GM18870 (cell line): ENCODE data around the gene BRSK2.
"Not testable (repeated sequence)": the region's sequence is repeated elsewhere in the genome, so short reads cannot be mapped to it uniquely, and the experiment has no call there.

ENCODE experiments used
- ATAC-seq: cut with Tn5 transposase; IDR thresholded peaks from one replicate; pipeline ENCODE4 v1.9.1; 2021; ENCODE audit warnings: moderate library complexity; ENCODE audit not compliant: unreplicated experiment

BRSK2 gene

DNA sequence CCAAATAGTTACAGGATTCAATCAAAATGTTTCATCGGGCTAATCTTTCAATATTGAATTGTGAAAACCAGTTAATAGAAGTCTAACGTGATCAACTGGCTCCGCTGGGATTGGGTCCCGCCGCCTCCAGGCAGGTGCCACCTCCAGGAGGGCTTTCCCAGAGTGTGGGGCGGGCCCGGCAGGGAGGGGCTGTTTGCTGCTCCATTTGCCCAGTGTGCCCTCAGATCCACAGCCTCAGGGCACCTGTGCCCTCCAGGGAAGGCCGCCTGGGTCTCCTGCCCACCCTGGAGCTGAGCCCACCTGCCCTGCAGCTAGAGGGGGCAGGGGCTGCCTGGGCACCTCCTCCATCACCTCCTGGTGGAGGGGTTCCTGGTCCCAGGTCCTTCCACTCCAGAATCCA is 17.9 kb downstream of the BRSK2 start:
- no peak for ATAC-seq

DNA sequence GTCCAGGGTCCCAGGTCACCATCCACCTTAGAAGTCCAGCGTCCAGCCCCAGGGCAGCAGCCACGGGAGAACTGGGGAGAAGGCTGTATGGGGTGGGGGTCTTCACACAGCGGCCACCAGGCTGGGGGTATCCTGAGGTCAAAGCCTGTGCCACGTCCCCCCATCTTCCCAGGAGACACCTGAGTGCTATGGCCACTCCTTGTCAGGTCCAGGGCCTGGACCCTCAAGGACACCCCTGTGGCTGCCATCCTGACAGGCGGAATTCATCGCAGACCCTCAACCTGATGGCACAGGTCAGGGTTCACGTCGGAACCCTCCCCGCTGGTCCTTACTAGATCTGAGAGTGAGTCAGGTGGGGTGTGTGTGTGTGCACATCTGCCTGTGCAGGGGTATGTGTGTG is 18.6 kb downstream of the BRSK2 start:
- ATAC-seq, result no peak

DNA sequence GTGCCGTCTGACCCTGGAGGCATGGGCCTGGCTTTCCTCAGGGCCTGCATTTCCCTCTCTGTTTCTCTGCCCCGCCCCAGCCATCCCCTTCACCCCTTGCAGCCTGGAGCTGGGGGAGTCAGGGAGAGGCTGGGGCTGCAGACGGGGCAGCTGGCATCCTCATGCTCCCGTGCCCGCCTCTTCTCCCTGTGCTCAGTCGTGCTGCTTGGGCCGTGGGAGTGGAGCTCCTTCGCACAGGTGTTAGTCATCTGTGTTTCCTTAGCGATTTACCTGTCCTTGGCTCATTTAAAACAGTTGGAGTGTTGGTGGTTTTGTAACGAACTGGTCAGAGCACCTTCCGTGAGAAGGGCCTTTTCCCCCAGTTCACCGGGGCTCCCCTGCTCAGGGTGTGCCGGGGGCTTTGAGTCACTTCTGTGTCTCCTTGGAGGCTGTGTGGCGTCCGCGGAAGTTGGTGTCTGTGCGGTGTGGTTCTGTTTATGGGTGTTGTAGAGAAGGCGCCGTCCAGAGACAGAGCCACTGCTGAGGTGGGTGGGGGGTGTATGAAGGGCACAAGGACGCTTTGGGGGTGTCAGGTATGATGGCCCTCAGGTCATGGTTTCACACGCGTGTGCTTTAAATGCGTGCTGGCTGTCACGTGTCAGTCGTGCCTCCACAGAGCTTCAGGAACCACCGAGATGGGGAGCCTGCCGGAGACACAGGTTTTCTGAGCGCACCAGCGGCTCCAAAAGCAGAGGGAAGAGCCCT is 19.5 kb downstream of the BRSK2 start:
- no peak for ATAC-seq

DNA sequence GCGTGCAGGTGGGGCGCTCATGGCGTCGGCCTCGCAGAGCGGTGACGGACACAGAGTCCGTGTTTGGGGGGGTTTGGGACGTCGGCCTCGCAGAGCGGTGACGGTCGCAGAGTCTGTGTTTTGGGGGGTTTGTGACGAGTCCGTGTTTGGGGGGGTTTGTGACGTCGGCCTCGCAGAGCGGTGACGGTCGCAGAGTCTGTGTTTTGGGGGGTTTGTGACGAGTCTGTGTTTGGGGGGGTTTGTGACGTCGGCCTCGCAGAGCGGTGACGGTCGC is 20.1 kb downstream of the BRSK2 start:
- not testable (repeated sequence) for ATAC-seq

DNA sequence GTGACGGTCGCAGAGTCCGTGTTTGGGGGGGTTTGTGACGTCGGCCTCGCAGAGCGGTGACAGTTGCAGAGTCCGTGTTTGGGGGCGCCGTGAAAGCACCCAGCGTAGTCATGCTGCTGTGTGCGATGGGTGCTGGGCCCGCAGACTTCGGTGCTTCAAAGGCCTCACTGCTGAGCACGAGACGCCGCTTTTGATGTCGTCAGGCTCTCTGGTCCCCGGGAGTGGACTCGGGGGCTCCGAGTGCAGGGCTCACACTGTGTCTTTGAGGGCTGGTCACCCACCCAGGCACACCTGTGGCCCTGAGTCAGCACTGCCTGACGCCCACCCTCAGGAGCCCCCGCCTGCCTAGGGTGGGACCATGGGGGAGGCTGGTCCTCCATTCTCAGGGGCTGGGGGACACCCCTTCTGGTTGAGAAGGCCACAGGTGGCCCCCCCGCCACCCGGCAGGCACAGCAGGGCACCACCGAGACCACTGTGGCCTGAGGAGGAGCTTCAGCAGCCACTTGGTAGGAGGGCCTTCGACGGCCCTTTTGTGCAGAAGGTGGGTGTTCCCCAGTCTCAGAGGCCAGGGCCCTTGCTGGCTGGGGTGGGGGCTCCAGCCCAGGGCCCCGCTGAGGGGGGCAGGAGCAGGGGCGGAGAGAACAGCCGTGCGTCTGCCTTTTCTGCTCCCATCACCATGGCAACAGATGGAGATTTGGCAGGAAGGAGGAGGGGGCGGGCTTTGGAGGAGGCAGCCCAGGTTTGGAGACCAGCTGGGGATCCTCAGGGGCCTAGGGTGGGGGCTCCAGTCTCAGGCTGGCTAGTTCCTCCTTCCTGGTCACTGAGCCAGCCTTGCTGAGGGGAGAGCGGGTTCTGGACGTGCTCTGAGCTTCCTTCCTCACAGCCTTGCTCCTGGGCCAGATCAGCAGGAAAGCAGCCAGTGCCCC is 20.9 kb downstream of the BRSK2 start:
- no peak for ATAC-seq

DNA sequence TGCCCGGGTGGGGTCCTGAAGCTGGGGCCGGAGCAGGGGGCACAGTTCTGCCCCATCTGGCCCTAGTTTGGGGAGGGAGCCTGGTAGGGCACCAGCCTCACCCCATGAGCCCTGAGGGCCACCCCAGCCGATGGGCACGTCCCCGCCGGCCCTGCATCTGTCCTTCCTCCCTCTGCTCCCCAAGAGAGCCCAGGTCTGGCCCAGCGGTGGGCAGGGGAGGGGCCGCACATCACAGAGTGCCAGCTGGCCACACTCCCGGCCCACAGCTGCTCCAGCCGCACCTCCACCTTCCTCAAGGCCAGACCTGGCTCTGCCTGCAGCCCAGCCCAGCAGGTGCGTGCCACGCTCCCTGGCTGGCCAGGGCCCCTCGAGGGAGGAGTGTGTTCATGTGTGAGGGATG is 21.6 kb downstream of the BRSK2 start:
- ATAC-seq, result no peak

DNA sequence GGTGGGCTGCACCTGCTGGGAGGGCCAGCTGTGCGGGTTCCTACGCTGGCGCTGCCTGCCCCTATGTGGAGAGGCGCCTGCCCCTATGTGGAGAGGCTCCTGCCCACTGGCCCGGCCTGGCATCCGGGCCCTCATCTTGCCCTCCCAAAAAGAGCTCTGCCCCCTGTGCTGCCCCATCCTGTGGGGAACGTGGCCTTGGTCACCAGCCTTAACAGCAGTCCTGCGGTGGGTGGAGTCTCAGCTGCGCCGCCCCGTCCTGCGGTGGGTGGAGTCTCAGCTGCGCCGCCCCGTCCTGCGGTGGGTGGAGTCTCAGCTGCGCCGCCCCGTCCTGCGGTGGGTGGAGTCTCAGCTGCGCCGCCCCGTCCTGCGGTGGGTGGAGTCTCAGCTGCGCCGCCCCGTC is 22.0 kb downstream of the BRSK2 start:
- not testable (repeated sequence) for ATAC-seq

DNA sequence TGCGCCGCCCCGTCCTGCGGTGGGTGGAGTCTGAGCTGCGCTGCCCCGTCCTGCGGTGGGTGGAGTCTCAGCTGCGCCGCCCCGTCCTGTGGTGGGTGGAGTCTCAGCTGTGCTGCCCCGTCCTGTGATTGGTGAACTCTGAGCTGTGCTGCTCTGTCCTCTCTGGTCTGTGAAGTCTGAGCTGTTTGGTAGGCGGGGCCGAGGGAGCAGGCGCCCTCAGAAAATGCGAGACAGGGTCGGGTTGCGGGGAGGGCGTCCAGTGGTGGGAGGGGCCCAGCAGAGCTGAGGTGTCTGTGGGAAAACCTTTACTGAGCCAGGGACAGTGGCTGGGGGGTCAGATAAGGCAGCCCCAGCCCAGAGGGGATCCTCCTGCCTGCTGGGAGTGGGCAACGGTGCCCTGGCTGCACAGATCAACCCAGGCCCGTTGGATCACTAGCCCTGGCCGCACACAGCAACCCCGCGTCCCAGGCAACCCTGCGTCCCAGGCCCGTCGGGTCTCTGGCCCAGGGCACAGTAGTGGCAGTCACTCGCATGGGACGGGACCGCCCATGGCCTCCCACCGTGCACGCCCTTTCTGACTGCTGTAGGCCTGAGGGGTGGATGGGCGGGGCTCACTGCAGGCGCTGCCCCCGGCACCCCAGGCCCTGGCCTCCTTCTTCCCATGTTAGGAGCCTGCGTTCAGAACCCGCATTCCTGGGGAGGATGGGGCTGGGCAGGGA is 22.8 kb downstream of the BRSK2 start:
- no peak for ATAC-seq

DNA sequence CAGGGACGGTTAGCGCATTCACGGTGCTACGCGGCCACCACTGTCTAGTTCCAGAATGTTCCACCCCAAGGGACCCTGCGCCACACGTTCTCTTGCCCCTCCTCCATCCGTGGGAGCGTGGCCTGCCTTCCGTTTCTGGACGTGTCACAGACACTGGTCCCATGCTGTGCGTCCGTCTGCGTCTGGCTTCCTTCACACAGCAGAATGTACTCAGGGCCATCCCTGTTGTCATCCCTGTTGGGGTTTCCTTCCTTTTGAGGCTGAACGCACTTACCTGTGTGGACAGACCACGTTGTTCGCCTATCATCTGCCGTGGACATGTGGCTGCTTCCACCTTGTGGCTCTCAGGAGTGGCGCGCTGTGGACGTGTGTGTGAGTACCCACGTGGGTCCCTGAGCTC is 24.9 kb downstream of the BRSK2 start:
- ATAC-seq, result no peak

DNA sequence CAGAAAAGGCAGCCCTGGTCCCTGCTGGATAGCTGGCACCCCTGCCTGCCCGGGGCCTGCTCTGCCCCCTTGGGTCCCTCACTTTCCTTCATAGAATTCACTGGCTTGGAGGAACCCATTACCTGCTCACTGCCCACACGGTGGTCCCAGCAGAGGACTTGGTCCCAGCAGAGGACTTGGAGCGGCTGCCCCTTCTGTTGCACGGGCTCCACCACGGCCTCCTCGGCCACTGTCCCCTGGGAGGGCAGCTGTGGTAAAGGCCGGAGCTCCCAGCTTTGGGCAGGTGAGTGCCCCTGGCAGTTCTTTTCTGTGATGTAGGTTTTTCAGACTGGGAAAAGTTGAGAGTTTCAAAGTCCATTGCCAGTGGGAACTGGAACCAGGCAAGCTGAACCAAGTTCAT is 25.9 kb downstream of the BRSK2 start:
- ATAC-seq, result no peak

DNA sequence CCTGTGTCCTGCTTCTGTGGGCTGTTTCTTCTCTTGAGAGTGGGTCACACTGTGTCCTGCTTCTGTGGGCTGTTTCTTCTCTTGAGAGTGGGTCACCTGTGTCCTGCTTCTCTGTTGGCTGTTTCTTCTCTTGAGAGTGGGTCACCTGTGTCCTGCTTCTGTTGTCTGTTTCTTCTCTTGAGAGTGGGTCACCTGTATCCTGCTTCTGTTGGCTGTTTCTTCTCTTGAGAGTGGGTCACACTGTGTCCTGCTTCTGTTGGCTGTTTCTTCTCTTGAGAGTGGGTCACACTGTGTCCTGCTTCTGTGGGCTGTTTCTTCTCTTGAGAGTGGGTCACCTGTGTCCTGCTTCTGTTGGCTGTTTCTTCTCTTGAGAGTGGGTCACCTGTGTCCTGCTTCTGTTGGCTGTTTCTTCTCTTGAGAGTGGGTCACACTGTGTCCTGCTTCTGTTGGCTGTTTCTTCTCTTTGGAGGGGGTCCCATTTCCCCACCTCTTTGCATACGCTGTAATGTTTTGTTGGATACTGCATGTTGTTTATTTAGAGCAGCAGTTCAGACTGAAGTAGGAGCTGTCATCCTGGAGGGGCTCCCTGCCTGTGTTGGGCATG is 28.6 kb downstream of the BRSK2 start:
- not testable (repeated sequence) for ATAC-seq

DNA sequence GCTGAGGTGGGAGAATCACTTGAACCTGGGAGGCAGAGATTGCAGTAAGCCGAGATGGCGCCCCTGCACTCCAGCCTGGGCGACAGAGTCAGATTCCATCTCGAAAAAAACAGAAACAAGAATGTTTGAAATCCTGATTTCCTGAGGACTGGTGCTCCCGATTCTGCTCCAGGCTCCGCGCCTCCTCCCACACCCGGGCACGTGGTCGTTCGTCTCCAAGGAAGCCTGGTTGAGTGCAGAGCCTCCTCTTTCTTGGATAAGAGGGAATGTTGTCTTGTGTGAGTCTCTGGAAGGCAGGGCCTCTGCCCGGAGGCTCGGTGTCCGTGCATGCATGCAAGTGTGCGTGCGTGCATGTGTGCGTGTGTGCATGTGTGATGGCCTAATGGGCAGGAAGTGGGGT is 30.1 kb downstream of the BRSK2 start:
- ATAC-seq, result no peak

DNA sequence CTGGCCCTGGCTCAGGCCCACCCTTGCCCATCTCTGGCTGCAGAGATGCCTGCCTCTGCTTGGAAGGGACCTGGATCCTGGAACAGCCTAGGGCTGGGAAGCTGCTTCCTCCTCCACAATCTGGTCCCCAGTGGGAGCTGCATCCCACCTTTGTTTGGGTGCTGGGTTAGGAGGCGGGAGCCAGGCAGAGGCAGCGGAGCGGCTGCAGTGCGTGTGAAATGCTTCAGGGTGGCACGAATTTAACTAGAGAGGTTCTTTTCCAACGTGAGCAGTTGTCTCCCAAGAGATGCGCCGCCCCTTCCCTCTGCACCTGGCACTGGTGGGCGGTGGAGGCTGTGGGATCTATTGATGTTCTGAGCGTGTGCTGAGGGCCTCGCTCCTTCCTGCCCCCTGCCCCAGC is 31.6 kb downstream of the BRSK2 start:
- ATAC-seq, result no peak

DNA sequence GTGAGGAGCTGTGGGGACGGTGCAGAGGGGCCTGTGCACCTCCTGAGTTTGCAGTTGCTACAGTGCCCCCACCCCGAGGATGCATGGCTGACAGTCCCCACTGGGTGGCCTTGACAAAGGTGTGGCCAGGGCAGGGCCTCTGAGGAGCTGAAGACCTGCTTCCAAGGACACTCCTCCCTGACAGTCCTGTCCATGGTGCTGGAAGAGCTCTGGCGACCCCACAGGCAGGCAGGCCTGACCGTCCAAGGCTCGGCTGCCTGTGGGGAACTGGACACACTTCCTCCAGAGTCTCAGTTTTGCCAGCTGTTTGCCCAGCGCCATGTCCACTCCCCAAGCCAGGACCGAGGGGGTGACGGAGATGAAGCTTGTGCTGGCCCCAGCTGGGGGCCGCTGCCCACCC is 32.7 kb downstream of the BRSK2 start:
- ATAC-seq, result no peak

DNA sequence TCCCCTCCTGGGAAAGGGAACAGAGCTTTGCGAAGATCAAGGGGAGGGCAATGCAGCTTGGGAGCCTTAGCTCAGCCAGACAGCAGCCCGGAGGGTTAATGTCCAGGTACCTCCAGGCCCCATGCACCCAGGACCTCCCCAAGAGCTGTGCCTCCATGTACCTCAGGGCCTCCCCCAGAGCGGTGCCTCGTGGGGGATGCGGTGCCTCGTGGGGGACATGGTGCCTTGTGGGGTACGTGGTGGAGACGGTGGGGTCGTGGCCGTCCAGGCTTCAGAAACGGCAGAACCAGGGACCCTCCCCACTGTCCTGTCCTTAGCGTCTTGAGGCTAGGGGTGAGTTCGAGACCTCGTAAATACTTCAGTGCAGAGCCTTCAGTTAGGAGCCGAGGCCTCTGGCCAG is 33.2 kb downstream of the BRSK2 start:
- ATAC-seq, result no peak

DNA sequence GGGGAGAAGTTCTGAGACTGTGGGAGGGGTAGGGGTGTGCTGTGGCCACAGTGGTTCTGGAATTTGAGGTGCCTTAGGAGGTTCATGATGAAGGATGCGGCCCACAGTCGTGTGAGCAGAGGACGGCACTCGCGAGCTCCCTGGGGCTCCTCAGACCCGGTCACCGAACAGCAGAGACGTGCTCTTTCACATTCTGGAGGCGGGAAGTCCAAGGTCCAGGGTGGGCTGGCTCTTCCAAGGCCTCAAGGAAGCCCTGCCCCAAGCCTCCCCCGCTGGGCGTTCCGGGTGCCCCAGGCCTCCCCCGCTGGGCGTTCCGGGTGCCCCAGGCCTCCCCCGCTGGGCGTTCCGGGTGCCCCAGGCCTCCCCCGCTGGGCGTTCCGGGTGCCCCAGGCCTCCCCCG is 33.7 kb downstream of the BRSK2 start:
- not testable (repeated sequence) for ATAC-seq

DNA sequence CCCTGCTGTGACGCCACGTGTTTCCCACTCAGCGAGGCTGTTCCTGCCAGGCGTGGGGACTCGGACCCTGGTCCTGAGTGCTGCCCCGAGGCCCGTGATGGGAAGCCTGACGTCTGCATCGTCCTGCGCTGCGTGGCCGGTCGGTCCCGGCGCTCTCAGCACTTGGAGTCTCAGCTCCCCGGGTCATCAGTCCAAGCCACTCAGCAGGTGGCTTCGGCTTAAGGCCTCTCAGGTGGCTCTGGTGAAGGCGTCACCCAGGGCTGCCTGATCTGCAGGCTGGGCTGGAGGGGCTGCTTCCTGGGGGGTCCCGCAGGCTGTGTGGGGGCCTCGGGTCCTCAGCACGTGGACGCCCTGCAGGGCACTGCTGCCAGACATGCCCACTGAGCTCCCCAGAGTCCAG is 35.3 kb downstream of the BRSK2 start:
- ATAC-seq, result no peak

DNA sequence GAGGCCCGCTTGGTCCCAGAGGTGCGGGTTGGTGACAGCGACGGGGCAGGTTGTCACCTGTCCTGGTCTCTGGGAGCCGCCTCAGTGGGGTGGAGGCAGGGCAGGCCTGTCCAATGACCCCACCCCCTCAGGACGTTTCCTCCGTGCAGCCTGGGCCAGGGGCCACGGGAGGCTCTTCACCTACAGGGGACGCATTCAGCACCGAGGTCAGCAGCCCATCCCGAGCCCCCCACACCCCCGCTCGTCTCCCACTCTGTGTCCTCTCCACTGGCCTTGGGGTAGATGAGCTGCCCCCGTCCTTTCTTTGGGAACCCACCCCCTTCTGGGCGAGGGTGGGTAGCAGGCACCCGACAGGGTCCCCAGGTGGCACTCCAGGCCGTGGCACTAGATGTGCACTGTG is 35.7 kb downstream of the BRSK2 start:
- ATAC-seq, result no peak

DNA sequence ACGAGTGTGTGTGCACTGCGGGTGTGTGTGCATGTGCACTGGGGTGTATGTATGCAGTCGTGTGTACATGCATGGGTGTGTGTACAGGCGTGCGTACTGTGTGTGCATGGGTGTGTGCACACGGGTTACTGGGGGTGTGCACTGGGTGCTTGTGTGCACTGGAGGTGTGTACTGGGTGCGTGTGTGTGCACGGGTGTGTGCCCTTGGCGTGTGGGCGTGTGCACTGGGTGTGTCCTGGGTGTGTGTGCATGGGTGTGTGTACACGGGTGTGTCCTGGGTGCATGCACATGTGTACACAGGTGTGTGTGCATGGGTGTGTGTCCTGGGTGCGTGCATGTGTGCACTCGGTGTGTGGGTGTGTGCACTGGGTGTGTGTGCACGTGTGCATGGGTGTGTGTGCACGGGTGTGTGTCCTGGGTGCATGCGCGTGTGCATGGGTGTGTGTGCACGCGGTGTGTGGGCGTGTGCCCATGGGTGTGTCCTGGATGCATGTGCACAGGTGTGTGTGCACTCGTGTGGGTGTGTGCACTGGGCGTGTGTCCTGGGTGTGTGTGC is 39.1 kb downstream of the BRSK2 start:
- ATAC-seq, result no peak

DNA sequence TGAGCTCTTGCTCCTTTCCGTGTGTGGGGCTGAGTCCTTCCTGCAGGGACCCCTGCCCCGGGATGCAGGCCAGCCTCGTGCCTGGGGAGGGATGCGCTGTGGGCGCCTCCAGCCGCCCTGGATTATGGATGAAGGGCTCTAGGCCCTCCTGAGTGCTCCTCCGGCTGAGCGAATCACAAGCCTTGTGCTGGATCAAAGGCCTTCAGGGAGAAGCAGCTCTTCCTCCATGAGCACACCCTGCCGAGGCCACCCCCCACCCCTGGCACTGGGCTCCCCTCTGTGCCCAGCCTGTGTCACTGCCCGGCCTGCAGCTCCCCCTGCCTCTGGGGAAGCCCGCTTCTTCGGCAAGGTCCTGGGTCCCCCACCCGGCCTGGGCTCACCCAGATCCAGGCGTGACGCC is 43.8 kb downstream of the BRSK2 start:
- ATAC-seq, result no peak

DNA sequence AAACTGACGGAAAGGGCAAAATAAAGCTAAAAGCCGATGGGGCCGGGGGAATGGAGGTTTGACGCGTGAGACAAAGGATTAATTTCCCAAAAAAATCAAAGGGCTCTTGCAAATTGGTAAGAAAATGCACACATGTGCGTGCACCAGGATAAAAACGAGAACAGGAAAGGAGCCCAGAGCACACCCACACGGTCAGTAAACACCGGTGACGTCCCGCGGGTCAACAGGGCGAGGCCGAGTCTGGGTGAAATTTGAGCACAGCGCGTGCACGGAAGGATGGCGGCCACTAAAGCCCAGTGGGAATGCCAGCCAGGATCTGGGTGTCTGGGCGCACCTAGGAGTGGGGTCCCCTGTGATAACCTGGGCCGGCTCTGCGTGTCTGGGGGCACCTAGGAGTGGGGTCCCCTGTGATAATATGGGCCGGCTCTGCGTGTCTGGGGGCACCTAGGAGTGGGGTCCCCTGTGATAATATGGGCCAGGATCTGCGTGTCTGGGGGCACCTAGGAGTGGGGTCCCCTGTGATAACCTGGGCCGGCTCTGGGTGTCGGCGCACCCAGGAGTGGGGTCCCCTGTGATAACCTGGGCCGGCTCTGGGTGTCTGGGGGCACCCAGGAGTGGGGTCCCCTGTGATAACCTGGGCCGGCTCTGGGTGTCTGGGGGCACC is 44.4 kb downstream of the BRSK2 start:
- no peak for ATAC-seq
